Osteocyte (in vitro differentiated cells): ENCODE data around the gene ST8SIA5. TPM values are rescaled to one million over a fixed set of nuclear protein-coding genes. Genes with fewer than 3 reads are reported as not detected.

Source experiments
- DNase-seq: peaks from one replicate; pipeline ENCODE4 v3.0.0; 2021; ENCODE audit warnings: mixed read lengths; ENCODE audit not compliant: unreplicated experiment; ENCODE audit errors: extremely low spot score
- H3K27ac Mint-ChIP-seq: one replicate; pipeline ENCODE4 v1.8.0; 2021; ENCODE audit warnings: mild to moderate bottlenecking, mixed read lengths; ENCODE audit not compliant: unreplicated experiment
- H3K27me3 Mint-ChIP-seq: one replicate; pipeline ENCODE4 v1.8.0; 2021; ENCODE audit warnings: mixed read lengths; ENCODE audit not compliant: unreplicated experiment
- H3K36me3 Mint-ChIP-seq: one replicate; pipeline ENCODE4 v1.8.0; 2021; ENCODE audit warnings: mixed read lengths; ENCODE audit not compliant: unreplicated experiment
- H3K4me1 Mint-ChIP-seq: one replicate; pipeline ENCODE4 v1.8.0; 2021; ENCODE audit warnings: mixed read lengths; ENCODE audit not compliant: unreplicated experiment
- H3K4me3 Mint-ChIP-seq: one replicate; pipeline ENCODE4 v1.8.0; 2021; ENCODE audit warnings: mild to moderate bottlenecking, moderate library complexity, mixed read lengths; ENCODE audit not compliant: unreplicated experiment
- H3K9me3 Mint-ChIP-seq: one replicate; pipeline ENCODE4 v1.8.0; 2021; ENCODE audit warnings: mixed read lengths; ENCODE audit not compliant: unreplicated experiment
- total RNA-seq: library from RNA; stranded (reverse); gene quantifications from 2 replicates; pipeline ENCODE4 v1.2.1, GENCODE V29; 2021
- TF ChIP-seq, protein P1 (sequence below): fragments of 200-600 bp; sonication (generic); IDR thresholded peaks from 2 replicates; pipeline ENCODE4 v1.5.0; 2021; ENCODE audit warnings: antibody characterized with exemption, mild to moderate bottlenecking, moderate library complexity

ST8SIA5 gene
- total RNA-seq, 1 donor from 2014 or later, result 0.30 TPM

GRCh38 chr18:46663539-46663938 is 93.3 kb downstream of the ST8SIA5 start:
- Mint-ChIP-seq H3K4me3 (no peak overlapping the region), H3K36me3 (no peaks in the 10 kb centered on the region), H3K4me1 (no peaks in the 10 kb centered on the region), H3K27ac (no peak overlapping the region), H3K27me3 (peaks cover 20% of the 10 kb centered on the region), H3K9me3 (no peaks in the 10 kb centered on the region)
- no peak for DNase-seq
- TF ChIP-seq, protein P1, sequence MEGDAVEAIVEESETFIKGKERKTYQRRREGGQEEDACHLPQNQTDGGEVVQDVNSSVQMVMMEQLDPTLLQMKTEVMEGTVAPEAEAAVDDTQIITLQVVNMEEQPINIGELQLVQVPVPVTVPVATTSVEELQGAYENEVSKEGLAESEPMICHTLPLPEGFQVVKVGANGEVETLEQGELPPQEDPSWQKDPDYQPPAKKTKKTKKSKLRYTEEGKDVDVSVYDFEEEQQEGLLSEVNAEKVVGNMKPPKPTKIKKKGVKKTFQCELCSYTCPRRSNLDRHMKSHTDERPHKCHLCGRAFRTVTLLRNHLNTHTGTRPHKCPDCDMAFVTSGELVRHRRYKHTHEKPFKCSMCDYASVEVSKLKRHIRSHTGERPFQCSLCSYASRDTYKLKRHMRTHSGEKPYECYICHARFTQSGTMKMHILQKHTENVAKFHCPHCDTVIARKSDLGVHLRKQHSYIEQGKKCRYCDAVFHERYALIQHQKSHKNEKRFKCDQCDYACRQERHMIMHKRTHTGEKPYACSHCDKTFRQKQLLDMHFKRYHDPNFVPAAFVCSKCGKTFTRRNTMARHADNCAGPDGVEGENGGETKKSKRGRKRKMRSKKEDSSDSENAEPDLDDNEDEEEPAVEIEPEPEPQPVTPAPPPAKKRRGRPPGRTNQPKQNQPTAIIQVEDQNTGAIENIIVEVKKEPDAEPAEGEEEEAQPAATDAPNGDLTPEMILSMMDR, result no peak

DNA sequence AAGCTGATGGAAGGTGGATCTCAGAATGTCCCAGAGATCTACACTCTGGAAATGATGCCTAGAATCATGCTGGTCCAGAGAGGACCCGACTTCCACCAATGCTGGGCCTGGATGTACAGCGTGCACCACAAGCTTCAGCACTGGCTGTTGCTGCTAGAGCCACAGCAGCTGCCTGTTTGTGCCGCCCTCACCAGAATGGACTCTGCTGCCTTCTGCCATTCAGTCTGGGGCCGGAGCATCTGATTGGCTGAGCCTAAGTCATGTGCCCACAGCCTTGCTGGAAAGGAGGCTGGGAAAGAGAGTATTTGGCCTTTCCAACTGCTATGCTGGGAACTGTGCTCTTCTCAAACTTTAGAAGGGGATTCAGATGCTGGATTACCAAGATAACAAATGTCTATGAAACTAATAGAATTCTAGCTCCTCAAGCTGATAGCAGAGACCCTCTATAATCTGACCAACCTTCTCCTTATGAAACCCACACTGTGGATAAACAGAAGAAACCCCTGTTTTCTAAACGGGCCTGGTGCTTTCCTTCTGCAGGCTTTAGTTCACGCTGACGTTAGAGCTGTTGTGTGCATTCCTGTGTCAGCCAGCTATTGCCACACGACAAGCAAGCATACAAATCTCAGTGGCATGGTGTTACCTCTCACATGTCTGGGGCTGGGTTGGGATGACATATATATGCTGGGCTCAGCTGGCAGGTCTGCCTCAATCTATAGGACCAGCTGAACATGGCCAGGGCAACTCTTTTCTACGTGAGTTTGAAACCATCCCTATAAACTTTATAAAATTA is 95.7 kb downstream of the ST8SIA5 start:
- H3K27me3 Mint-ChIP-seq, result peaks cover 20% of the 10 kb centered on the region
- no peaks in the 10 kb centered on the region for H3K9me3 Mint-ChIP-seq
- H3K4me1 Mint-ChIP-seq, result no peaks in the 10 kb centered on the region
- no peaks in the 10 kb centered on the region for H3K36me3 Mint-ChIP-seq
- TF ChIP-seq, protein P1, result no peak
- no peak for DNase-seq
- H3K4me3 Mint-ChIP-seq, result no peak overlapping the region
- H3K27ac Mint-ChIP-seq, result no peak overlapping the region

DNA sequence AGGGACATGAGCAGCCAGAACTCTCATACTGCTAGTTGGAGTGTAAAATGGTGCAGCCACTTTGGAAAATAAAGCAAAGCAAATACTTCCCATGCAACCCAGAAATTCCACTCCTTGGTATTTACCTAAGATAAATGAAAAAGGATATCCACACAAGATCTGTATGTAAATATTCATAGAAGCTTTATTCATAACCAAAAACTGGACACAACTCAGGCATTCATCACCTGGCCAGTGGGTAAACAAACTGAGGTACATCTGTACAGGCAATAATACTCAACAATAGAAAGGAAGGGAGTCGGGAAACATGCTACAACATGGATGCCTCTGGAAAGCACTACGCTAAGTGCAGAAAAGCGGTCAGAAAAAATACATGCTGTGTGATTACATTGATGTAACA is 97.4 kb downstream of the ST8SIA5 start:
- Mint-ChIP-seq H3K36me3 (no peaks in the 10 kb centered on the region), H3K9me3 (no peaks in the 10 kb centered on the region), H3K27ac (no peak overlapping the region), H3K4me3 (no peak overlapping the region), H3K27me3 (peaks cover 24% of the 10 kb centered on the region), H3K4me1 (no peaks in the 10 kb centered on the region)
- TF ChIP-seq, protein P1, result no peak
- no peak for DNase-seq

- Mint-ChIP-seq H3K9me3 (no peaks in the 10 kb centered on the region), H3K4me3 (no peak within 1 kb of the TSS), H3K27me3 (peaks cover 30% of the 10 kb centered on the region), H3K4me1 (no peaks in the 10 kb centered on the region), H3K36me3 (no peaks in the 10 kb centered on the region), H3K27ac (no peak within 1 kb of the TSS)
- TF ChIP-seq, protein P1, result no peak
- DNase-seq, result no peak
These were observed 99.5 kb downstream of the ST8SIA5 start, which contains the start of gene LOXHD1 for GRCh38 chr18:46657115-46657955. TSS of gene LOXHD1 (minus strand) at chr18:46657220. CDS start at chr18:46657033, 187 bp downstream.
